Measurements from ENCODE around the gene C11orf24.

Gene C11orf24

GRCh38 chr11:68279676-68280075 lies 7.9 kb upstream of the C11orf24 start:
- no peak for TF ChIP-seq CTCF (IDR thresholded peaks at IDR 0.05; ENCODE audit: borderline replicate concordance, control extremely low read depth, extremely low read depth, insufficient read depth, missing control alignments)
- in situ Hi-C loops (cut with MboI; ENCODE audit: low sequenced_read_pairs, unreplicated experiment), result no loop called here
- no peak for DNase-seq (ENCODE audit: low spot score)

- no peak for DNase-seq (ENCODE audit: low spot score)
Measured at GRCh38 chr11:68276861-68277260, 5.1 kb upstream of the C11orf24 start.

GRCh38 chr11:68275721-68276507 lies 4.1 kb upstream of the C11orf24 start:
- no peak for DNase-seq (ENCODE audit: low spot score)
- no peak for TF ChIP-seq CTCF (IDR thresholded peaks at IDR 0.05; ENCODE audit: borderline replicate concordance, control extremely low read depth, extremely low read depth, insufficient read depth, missing control alignments)
- in situ Hi-C loops (cut with MboI; ENCODE audit: low sequenced_read_pairs, unreplicated experiment), result no loop called here

More at GRCh38 chr11:68276861-68277260, 5.1 kb upstream of the C11orf24 start:
- in situ Hi-C loops (cut with MboI; ENCODE audit: low sequenced_read_pairs, unreplicated experiment), result no loop called here
- no peak for TF ChIP-seq CTCF (IDR thresholded peaks at IDR 0.05; ENCODE audit: borderline replicate concordance, control extremely low read depth, extremely low read depth, insufficient read depth, missing control alignments)

GRCh38 chr11:68274306-68274705 lies 2.5 kb upstream of the C11orf24 start:
- DNase-seq (ENCODE audit: low spot score), result no peak
- in situ Hi-C loops (cut with MboI; ENCODE audit: low sequenced_read_pairs, unreplicated experiment), result no loop called here
- TF ChIP-seq CTCF (IDR thresholded peaks at IDR 0.05; ENCODE audit: borderline replicate concordance, control extremely low read depth, extremely low read depth, insufficient read depth, missing control alignments), result no peak

- TF ChIP-seq CTCF (IDR thresholded peaks at IDR 0.05; ENCODE audit: borderline replicate concordance, control extremely low read depth, extremely low read depth, insufficient read depth, missing control alignments), result no peak
- in situ Hi-C loops (cut with MboI; ENCODE audit: low sequenced_read_pairs, unreplicated experiment), result no loop called here
- DNase-seq (ENCODE audit: low spot score), result no peak
Measured at GRCh38 chr11:68273026-68273738, 1.4 kb upstream of the C11orf24 start.

- TF ChIP-seq CTCF (IDR thresholded peaks at IDR 0.05; ENCODE audit: borderline replicate concordance, control extremely low read depth, extremely low read depth, insufficient read depth, missing control alignments), result peak; percentile 47
- in situ Hi-C loops (cut with MboI; ENCODE audit: low sequenced_read_pairs, unreplicated experiment), result no loop called here
Measured at GRCh38 chr11:68271023-68271780, 571 bp downstream of the C11orf24 start.

More at GRCh38 chr11:68271023-68271780, 571 bp downstream of the C11orf24 start:
- DNase-seq (ENCODE audit: low spot score), result peak; percentile 76

Measured in GM13976 (cell line).